ENCODE measurements around the gene RHOBTB3.

The RHOBTB3 gene

GRCh38 chr5:95735406-95735805 lies 4.3 kb downstream of the RHOBTB3 start:
- H3K4me3 ChIP-seq (replicated peaks; ENCODE audit: low read depth, low read length): peak overlapping the region; percentile 93
- TF ChIP-seq, protein P1, sequence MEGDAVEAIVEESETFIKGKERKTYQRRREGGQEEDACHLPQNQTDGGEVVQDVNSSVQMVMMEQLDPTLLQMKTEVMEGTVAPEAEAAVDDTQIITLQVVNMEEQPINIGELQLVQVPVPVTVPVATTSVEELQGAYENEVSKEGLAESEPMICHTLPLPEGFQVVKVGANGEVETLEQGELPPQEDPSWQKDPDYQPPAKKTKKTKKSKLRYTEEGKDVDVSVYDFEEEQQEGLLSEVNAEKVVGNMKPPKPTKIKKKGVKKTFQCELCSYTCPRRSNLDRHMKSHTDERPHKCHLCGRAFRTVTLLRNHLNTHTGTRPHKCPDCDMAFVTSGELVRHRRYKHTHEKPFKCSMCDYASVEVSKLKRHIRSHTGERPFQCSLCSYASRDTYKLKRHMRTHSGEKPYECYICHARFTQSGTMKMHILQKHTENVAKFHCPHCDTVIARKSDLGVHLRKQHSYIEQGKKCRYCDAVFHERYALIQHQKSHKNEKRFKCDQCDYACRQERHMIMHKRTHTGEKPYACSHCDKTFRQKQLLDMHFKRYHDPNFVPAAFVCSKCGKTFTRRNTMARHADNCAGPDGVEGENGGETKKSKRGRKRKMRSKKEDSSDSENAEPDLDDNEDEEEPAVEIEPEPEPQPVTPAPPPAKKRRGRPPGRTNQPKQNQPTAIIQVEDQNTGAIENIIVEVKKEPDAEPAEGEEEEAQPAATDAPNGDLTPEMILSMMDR (IDR thresholded peaks at IDR 0.05; ENCODE audit: low read length, missing control alignments): no peak
- no peak for DNase-seq (ENCODE audit: low read depth)

GRCh38 chr5:95738072-95738471 lies 6.9 kb downstream of the RHOBTB3 start:
- peak overlapping the region; percentile 7 for H3K4me3 ChIP-seq (replicated peaks; ENCODE audit: low read depth, low read length)
- TF ChIP-seq, protein P1 (IDR thresholded peaks at IDR 0.05; ENCODE audit: low read length, missing control alignments): no peak
- no peak for DNase-seq (ENCODE audit: low read depth)

GRCh38 chr5:95738834-95739233 lies 7.7 kb downstream of the RHOBTB3 start:
- no peak for DNase-seq (ENCODE audit: low read depth)
- no peak overlapping the region for H3K4me3 ChIP-seq (replicated peaks; ENCODE audit: low read depth, low read length)
- TF ChIP-seq, protein P1 (IDR thresholded peaks at IDR 0.05; ENCODE audit: low read length, missing control alignments): no peak

- no peak overlapping the region for H3K4me3 ChIP-seq (replicated peaks; ENCODE audit: low read depth, low read length)
- no peak for DNase-seq (ENCODE audit: low read depth)
- TF ChIP-seq, protein P1 (IDR thresholded peaks at IDR 0.05; ENCODE audit: low read length, missing control alignments): no peak
Measured at GRCh38 chr5:95739857-95740256, 8.7 kb downstream of the RHOBTB3 start.

GRCh38 chr5:95741458-95741857 lies 10.3 kb downstream of the RHOBTB3 start:
- no peak for DNase-seq (ENCODE audit: low read depth)
- no peak overlapping the region for H3K4me3 ChIP-seq (replicated peaks; ENCODE audit: low read depth, low read length)
- TF ChIP-seq, protein P1 (IDR thresholded peaks at IDR 0.05; ENCODE audit: low read length, missing control alignments): no peak

GRCh38 chr5:95743232-95743631 lies 12.1 kb downstream of the RHOBTB3 start:
- no peak for DNase-seq (ENCODE audit: low read depth)
- no peak overlapping the region for H3K4me3 ChIP-seq (replicated peaks; ENCODE audit: low read depth, low read length)
- TF ChIP-seq, protein P1 (IDR thresholded peaks at IDR 0.05; ENCODE audit: low read length, missing control alignments): no peak

DNA sequence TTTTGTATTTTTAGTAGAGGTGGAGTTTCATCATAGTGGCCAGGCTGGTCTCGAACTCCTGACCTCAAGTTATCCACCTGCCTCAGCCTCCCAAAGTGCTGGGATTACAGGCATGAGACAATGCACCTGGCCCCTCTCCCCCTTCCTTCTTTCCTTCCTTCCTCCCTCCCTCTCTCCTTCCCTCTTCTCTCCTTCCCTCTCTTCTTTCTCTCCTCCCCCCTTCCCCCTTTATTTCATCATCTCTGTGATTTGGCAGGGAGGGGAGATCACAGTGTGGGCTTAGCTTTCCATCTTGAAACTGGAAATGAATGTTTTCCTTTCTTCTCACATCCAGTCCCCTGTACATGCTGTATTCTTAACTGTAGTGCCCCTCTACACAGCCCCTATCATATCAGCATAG lies 12.7 kb downstream of the RHOBTB3 start:
- TF ChIP-seq, protein P1 (IDR thresholded peaks at IDR 0.05; ENCODE audit: low read length, missing control alignments): no peak
- no peak overlapping the region for H3K4me3 ChIP-seq (replicated peaks; ENCODE audit: low read depth, low read length)

More for the DNA sequence above, 12.7 kb downstream of the RHOBTB3 start:
- no peak for DNase-seq (ENCODE audit: low read depth)
